ENCODE data around the gene P2RX1. TPM values are rescaled to one million over a fixed set of nuclear protein-coding genes. Genes with fewer than 3 reads are reported as not detected.

P2RX1 gene
- total RNA-seq, 1 donor from 2014 or later, result 1.6 TPM

DNA sequence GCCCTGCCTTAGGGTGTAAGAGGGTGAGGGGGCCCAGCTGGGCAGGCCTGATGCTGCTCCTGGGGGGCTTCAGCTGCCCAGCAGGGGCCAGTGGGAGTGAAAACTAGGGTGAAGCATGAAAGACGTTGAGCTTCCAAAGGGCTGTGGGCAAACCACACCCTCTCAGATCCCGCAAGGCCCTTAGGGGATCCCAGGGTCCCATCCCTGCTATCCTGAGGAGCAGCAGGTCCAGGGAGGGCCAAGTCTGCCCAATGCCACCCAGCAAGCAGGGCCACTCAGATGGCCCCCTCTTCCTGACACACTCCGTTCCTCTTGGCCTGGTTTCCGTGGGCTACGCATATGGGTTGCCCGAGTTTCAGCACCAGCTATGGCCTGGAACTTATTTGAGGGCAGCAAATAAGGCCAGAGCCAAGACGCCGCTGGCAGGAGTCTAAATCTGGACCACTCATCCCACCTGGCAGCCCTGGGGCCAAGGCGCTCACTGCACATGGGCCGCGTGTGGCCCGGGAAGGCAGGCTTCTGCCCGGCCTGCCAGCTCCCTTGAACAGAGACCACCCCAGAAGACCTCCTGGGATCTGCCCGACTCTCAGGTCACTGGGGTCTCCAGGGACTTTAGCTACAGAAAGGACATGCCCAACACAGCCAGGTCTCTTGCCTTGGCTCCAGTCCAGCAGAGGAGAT is 43.8 kb upstream of the P2RX1 start:
- Histone ChIP-seq H3K4me1 (ENCODE audit: control insufficient read depth in 3 of 3, insufficient read depth in 3 of 3, low read length in 3 of 3) (peaks cover 2 to 6% (median 4%) of the 10 kb centered on the region in 3 donors), H3K9me3 (ENCODE audit: control insufficient read depth in 3 of 3, low read length in 3 of 3) (no peaks in the 10 kb centered on the region), H3K27me3 (ENCODE audit: control insufficient read depth in 3 of 3, insufficient read depth in 3 of 3, low read length in 3 of 3) (peaks cover 26 to 39% (median 27%) of the 10 kb centered on the region in 3 donors), H3K27ac (ENCODE audit: low read depth, low read length) (no peak overlapping the region), H3K4me3 (ENCODE audit: low read length in 3 of 3) (no peak overlapping the region), H3K36me3 (ENCODE audit: control insufficient read depth in 3 of 3, insufficient read depth in 3 of 3, low read length in 3 of 3) (no peaks in the 10 kb centered on the region), H3K9ac (ENCODE audit: low read depth in 1 of 3, low read length in 3 of 3) (no peak overlapping the region)

GRCh38 chr17:3959295-3959899 is 43.1 kb upstream of the P2RX1 start:
- Histone ChIP-seq H3K4me1 (ENCODE audit: control insufficient read depth in 3 of 3, insufficient read depth in 3 of 3, low read length in 3 of 3) (peaks cover 4 to 6% (median 4%) of the 10 kb centered on the region in 3 donors), H3K27ac (ENCODE audit: low read depth, low read length) (no peak overlapping the region), H3K36me3 (ENCODE audit: control insufficient read depth in 3 of 3, insufficient read depth in 3 of 3, low read length in 3 of 3) (no peaks in the 10 kb centered on the region), H3K9ac (ENCODE audit: low read depth in 1 of 3, low read length in 3 of 3) (no peak overlapping the region), H3K27me3 (ENCODE audit: control insufficient read depth in 3 of 3, insufficient read depth in 3 of 3, low read length in 3 of 3) (peaks cover 25 to 34% (median 26%) of the 10 kb centered on the region in 3 donors), H3K9me3 (ENCODE audit: control insufficient read depth in 3 of 3, low read length in 3 of 3) (no peaks in the 10 kb centered on the region), H3K4me3 (ENCODE audit: low read length in 3 of 3) (no peak overlapping the region)

DNA sequence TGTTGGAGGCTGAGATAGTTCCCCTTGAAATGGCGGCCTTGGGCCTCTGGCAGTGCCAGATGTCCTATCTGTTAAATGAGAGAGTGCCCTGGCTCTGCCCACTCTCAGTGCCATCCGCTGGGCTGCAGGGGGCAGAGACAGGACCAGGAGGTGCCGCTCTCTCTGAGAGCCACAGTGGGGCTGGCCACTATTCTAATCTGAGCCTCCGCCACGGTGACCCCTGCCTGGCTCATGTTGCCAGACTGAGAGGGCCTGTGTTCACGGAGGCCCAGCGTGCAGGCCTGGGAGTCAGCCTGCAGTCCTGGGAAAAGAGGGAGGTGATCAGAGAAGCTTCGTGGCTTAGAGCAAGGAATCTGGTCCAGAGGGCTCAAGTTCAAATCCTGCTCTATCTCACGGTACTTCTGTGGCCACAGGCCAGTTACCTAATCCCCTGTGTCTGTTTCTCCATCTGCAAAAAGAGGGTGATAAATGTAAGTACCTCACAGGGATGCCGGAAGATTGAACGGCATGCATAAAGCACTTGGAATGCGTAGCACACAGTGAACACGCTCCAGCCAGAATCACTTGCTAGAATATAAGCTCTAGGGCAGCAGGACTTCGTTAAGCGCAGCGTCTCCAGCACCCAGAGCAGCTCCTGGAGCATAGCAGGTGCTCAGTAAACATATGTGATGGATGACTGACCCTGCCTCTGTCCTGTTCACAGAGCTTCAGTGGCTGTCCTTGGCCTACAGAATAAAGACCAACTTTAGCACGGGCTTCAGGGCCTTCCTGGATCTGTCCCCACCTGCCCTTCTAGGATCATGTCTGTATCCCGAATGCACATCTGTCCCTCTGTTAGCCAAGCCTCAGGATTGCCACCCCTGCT is 41.7 kb upstream of the P2RX1 start:
- Histone ChIP-seq H3K9me3 (ENCODE audit: control insufficient read depth in 3 of 3, low read length in 3 of 3) (no peaks in the 10 kb centered on the region), H3K4me3 (ENCODE audit: low read length in 3 of 3) (no peak overlapping the region), H3K36me3 (ENCODE audit: control insufficient read depth in 3 of 3, insufficient read depth in 3 of 3, low read length in 3 of 3) (no peaks in the 10 kb centered on the region), H3K27ac (ENCODE audit: low read depth, low read length) (no peak overlapping the region), H3K4me1 (ENCODE audit: control insufficient read depth in 3 of 3, insufficient read depth in 3 of 3, low read length in 3 of 3) (peaks cover 4 to 6% (median 4%) of the 10 kb centered on the region in 3 donors), H3K27me3 (ENCODE audit: control insufficient read depth in 3 of 3, insufficient read depth in 3 of 3, low read length in 3 of 3) (peaks cover 16 to 23% (median 18%) of the 10 kb centered on the region in 3 donors), H3K9ac (ENCODE audit: low read depth in 1 of 3, low read length in 3 of 3) (no peak overlapping the region)

- Histone ChIP-seq H3K36me3 (ENCODE audit: control insufficient read depth in 3 of 3, insufficient read depth in 3 of 3, low read length in 3 of 3) (no peaks in the 10 kb centered on the region), H3K27me3 (ENCODE audit: control insufficient read depth in 3 of 3, insufficient read depth in 3 of 3, low read length in 3 of 3) (peaks cover 8 to 14% (median 10%) of the 10 kb centered on the region in 3 donors), H3K9me3 (ENCODE audit: control insufficient read depth in 3 of 3, low read length in 3 of 3) (no peaks in the 10 kb centered on the region), H3K4me3 (ENCODE audit: low read length in 3 of 3) (no peak overlapping the region), H3K27ac (ENCODE audit: low read depth, low read length) (no peak overlapping the region), H3K4me1 (ENCODE audit: control insufficient read depth in 3 of 3, insufficient read depth in 3 of 3, low read length in 3 of 3) (peaks cover 4 to 6% (median 4%) of the 10 kb centered on the region in 3 donors), H3K9ac (ENCODE audit: low read depth in 1 of 3, low read length in 3 of 3) (no peak overlapping the region)
Measured at GRCh38 chr17:3956983-3957382, 40.7 kb upstream of the P2RX1 start.

DNA sequence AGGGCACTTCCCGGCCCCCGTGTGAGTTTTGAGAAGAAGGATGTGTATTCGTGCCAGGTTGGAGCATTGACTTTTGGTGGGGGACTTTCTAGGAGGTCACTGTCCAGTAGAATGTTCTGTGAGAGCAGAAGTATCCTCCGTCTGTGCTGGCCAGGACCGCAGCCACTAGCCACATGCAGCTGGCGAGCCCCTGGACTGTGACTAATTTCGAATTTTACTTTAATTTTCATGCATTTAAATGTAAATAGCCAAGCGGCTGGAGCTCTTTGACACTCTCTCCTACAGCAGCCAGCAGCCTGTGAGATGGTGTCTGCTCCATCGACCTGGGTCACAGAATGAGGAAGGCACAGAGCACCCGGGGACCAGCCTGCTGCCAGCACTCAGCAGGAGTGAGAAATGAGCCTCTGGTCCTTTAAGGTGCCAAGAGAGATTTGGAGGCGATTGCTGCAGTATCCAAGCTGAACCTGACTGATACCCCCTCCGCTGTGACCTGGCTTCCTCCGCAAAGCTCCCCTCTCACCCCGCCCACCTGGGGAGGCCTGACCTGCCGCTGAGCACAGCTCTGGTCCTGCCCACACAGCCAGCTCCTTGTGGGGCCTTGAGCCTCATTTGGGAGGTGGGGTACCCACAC is 40.2 kb upstream of the P2RX1 start:
- H3K9ac ChIP-seq (ENCODE audit: low read depth in 1 of 3, low read length in 3 of 3), result no peak overlapping the region
- H3K27ac ChIP-seq (ENCODE audit: low read depth, low read length), result no peak overlapping the region
- H3K4me1 ChIP-seq (ENCODE audit: control insufficient read depth in 3 of 3, insufficient read depth in 3 of 3, low read length in 3 of 3), result peaks cover 4 to 6% (median 4%) of the 10 kb centered on the region in 3 donors
- peaks cover 3 to 8% (median 5%) of the 10 kb centered on the region in 3 donors for H3K27me3 ChIP-seq (ENCODE audit: control insufficient read depth in 3 of 3, insufficient read depth in 3 of 3, low read length in 3 of 3)
- no peaks in the 10 kb centered on the region for H3K36me3 ChIP-seq (ENCODE audit: control insufficient read depth in 3 of 3, insufficient read depth in 3 of 3, low read length in 3 of 3)
- no peaks in the 10 kb centered on the region for H3K9me3 ChIP-seq (ENCODE audit: control insufficient read depth in 3 of 3, low read length in 3 of 3)
- H3K4me3 ChIP-seq (ENCODE audit: low read length in 3 of 3), result no peak overlapping the region

- Histone ChIP-seq H3K27ac (ENCODE audit: low read depth, low read length) (no peak overlapping the region), H3K4me1 (ENCODE audit: control insufficient read depth in 3 of 3, insufficient read depth in 3 of 3, low read length in 3 of 3) (peaks cover 2 to 4% (median 2%) of the 10 kb centered on the region in 3 donors)
Measured at GRCh38 chr17:3955673-3955988, 39.4 kb upstream of the P2RX1 start.

GRCh38 chr17:3954976-3955672 is 38.9 kb upstream of the P2RX1 start:
- H3K36me3 ChIP-seq (ENCODE audit: control insufficient read depth in 3 of 3, insufficient read depth in 3 of 3, low read length in 3 of 3), result no peaks in the 10 kb centered on the region
- H3K4me1 ChIP-seq (ENCODE audit: control insufficient read depth in 3 of 3, insufficient read depth in 3 of 3, low read length in 3 of 3), result peaks cover 0 to 4% (median 2%) of the 10 kb centered on the region in 3 donors
- H3K27ac ChIP-seq (ENCODE audit: low read depth, low read length), result no peak overlapping the region
- H3K27me3 ChIP-seq (ENCODE audit: control insufficient read depth in 3 of 3, insufficient read depth in 3 of 3, low read length in 3 of 3), result no peaks in the 10 kb centered on the region
- no peak overlapping the region for H3K9ac ChIP-seq (ENCODE audit: low read depth in 1 of 3, low read length in 3 of 3)
- H3K9me3 ChIP-seq (ENCODE audit: control insufficient read depth in 3 of 3, low read length in 3 of 3), result no peaks in the 10 kb centered on the region
- H3K4me3 ChIP-seq (ENCODE audit: low read length in 3 of 3), result no peak overlapping the region

More at GRCh38 chr17:3955673-3955988, 39.4 kb upstream of the P2RX1 start:
- H3K27me3 ChIP-seq (ENCODE audit: control insufficient read depth in 3 of 3, insufficient read depth in 3 of 3, low read length in 3 of 3), result peaks cover 0 to under 1% (median 0%) of the 10 kb centered on the region in 3 donors
- no peak overlapping the region for H3K9ac ChIP-seq (ENCODE audit: low read depth in 1 of 3, low read length in 3 of 3)
- no peak overlapping the region for H3K4me3 ChIP-seq (ENCODE audit: low read length in 3 of 3)
- no peaks in the 10 kb centered on the region for H3K9me3 ChIP-seq (ENCODE audit: control insufficient read depth in 3 of 3, low read length in 3 of 3)
- no peaks in the 10 kb centered on the region for H3K36me3 ChIP-seq (ENCODE audit: control insufficient read depth in 3 of 3, insufficient read depth in 3 of 3, low read length in 3 of 3)

DNA sequence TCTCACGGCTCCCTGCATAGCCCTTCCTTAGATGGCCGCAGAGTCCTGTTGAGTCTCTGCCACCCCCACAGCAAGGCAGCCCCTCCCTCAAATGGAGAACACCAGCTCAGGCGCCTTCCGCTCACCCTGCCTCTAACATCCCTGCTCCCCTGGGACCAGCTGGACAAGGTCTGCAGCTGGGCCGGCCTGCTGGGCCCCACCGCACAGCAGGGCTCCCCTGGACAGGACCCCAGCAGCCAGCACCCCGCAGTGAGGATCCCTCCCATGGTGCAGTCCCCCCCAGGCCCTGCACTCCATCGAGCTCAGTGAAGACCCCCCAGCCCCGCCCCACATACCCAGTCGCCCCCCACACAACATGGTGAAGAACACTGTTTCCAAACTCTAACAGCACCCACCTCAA is 37.8 kb upstream of the P2RX1 start:
- Histone ChIP-seq H3K9ac (ENCODE audit: low read depth in 1 of 3, low read length in 3 of 3) (no peak overlapping the region), H3K4me3 (ENCODE audit: low read length in 3 of 3) (no peak overlapping the region), H3K27ac (ENCODE audit: low read depth, low read length) (no peak overlapping the region), H3K9me3 (ENCODE audit: control insufficient read depth in 3 of 3, low read length in 3 of 3) (no peaks in the 10 kb centered on the region), H3K27me3 (ENCODE audit: control insufficient read depth in 3 of 3, insufficient read depth in 3 of 3, low read length in 3 of 3) (no peaks in the 10 kb centered on the region), H3K36me3 (ENCODE audit: control insufficient read depth in 3 of 3, insufficient read depth in 3 of 3, low read length in 3 of 3) (no peaks in the 10 kb centered on the region), H3K4me1 (ENCODE audit: control insufficient read depth in 3 of 3, insufficient read depth in 3 of 3, low read length in 3 of 3) (peaks cover 0 to 2% (median under 1%) of the 10 kb centered on the region in 3 donors)

- Histone ChIP-seq H3K27me3 (ENCODE audit: control insufficient read depth in 3 of 3, insufficient read depth in 3 of 3, low read length in 3 of 3) (no peaks in the 10 kb centered on the region), H3K4me3 (ENCODE audit: low read length in 3 of 3) (no peak overlapping the region), H3K4me1 (ENCODE audit: control insufficient read depth in 3 of 3, insufficient read depth in 3 of 3, low read length in 3 of 3) (peaks cover 0 to 2% (median 0%) of the 10 kb centered on the region in 3 donors), H3K9ac (ENCODE audit: low read depth in 1 of 3, low read length in 3 of 3) (no peak overlapping the region), H3K36me3 (ENCODE audit: control insufficient read depth in 3 of 3, insufficient read depth in 3 of 3, low read length in 3 of 3) (no peaks in the 10 kb centered on the region), H3K27ac (ENCODE audit: low read depth, low read length) (no peak overlapping the region), H3K9me3 (ENCODE audit: control insufficient read depth in 3 of 3, low read length in 3 of 3) (no peaks in the 10 kb centered on the region)
Measured at GRCh38 chr17:3953542-3953941, 37.3 kb upstream of the P2RX1 start.
